GM19238 (cell line): ENCODE measurements around the gene SLC2A14.
"Not testable (repeated sequence)": the region's sequence is repeated elsewhere in the genome, so short reads cannot be mapped to it uniquely, and the experiment has no call there.

Experiments used
- DNase-seq: peaks from one replicate; pipeline ENCODE4 v3.0.0; 2011; ENCODE audit warnings: low spot score; ENCODE audit not compliant: insufficient read length

Gene SLC2A14

DNA sequence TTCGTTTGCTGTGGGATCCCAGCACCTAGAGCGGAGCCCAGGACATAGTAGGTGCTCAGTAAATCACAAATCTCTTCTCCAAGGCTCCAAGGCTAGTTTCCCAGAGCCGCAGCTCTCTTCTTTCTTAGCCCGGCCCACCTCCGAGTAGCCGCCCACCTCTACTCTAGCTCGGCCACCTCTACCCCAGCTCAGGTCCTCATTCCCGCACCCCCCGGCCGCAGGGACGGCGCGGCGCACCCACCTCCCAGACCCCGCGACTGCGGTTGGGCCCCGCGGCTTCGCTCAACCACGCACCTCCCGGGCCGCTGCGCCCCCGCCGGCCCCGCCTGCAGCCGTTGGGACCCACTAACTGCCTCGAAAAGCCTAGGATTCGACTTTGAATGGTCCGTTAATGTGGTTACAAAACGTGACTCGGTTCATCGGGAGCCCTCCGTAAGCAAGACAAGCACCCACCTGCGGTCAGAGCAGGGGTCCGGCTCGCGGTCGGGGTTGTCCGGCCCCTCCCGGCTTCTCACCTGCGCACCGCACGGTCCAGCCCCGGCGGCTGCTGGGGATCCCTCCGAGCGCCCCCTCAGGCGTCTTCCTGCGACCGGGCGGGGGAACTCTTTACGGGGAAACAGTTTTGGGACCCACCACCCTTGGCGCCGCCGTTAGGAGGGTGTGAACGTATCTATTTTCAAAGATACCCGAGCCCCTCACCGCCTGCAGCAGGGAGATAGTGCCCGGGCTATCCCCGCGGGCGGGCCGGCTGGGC is at the start of gene SLC2A14:
Gene SLC2A14 (minus strand): TSS at position 350 of the 754 bp plus-strand sequence. CDS start 3,035 bp downstream, outside the sequence.
- DNase-seq = no peak

- not testable (repeated sequence) for DNase-seq
Observed at GRCh38 chr12:7921181-7921580, 48.5 kb upstream of the SLC2A14 start.

DNA sequence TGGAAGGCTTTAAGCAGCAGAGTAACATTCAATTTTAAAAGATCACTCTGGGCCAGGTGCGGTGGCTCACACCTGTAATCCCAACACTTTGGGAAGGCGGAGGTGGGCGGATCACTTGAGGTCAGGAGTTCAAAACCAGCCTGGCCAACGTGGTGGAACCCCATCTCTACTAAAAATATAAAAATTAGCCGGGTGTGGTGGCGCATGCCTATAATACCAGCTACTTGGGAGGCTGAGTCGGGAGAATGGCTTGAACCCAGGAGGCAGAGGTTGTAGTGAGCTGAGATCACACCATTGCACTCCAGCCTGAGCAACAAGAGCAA is 45.5 kb upstream of the SLC2A14 start:
- not testable (repeated sequence) for DNase-seq

DNA sequence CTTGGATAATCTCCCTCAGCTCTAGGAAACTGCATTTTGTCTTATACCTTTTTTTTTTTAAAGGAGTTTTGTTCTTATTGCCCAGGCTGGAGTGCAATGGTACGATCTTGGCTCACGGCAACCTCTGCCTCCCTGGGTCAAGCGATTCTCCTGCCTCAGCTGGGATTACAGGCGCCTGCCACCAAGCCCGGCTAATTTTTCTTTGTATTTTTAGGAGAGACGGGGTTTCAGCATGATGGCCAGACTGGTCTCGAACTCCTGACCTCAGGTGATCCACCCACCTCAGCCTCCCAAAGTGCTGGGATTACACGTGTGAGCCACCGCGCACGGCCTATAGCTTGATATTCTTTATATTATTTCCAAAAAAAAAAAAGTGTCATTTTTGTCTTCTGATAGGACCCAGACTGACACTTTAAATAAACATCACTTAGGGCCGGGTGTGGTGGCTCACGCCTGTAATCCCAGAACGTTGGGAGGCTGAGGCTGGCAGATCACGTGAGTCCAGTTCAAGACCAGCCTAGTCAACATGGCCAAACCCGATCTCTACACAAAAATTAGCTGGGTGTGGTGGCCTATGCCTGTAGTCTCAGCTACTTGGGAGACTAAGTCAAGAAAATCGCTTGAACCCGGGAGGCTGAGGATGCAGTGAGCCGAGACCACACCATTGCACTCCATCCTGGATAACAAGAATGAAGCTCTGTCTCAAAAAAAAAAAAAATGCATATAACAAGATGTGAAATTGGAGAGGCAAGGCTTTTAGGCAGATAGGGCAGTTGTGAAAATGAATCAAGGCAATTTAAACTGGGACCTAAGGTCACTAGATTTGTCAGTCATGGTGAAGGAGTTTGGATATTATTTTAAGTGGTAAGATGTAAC is 44.9 kb upstream of the SLC2A14 start:
- DNase-seq = no peak

GRCh38 chr12:7916936-7917335 is 44.2 kb upstream of the SLC2A14 start:
- DNase-seq = no peak

GRCh38 chr12:7915661-7916403 is 43.1 kb upstream of the SLC2A14 start:
- DNase-seq = no peak

GRCh38 chr12:7910106-7910505 is 37.4 kb upstream of the SLC2A14 start:
- not testable (repeated sequence) for DNase-seq

DNA sequence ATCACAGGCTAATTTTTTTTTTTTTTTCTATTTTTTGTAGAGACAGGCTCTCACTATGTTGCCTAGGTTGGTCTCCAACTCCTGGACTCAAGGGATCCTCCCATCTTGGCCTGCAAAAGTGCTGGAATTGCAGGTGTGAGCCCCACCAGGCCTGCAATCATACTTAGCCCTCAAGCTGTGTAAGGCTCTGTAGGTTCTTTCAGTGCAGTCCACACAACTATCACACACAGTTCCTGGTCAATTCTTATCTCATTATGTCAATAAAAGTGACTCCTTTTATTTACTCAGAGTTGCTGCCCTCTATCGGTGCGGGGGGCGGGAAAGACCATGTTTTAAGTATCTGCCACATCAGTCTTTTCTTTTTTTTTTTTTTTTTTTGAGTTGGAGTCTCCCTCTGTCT is 34.3 kb upstream of the SLC2A14 start:
- DNase-seq = no peak

GRCh38 chr12:7906303-7906702 is 33.6 kb upstream of the SLC2A14 start:
- DNase-seq = not testable (repeated sequence)

DNA sequence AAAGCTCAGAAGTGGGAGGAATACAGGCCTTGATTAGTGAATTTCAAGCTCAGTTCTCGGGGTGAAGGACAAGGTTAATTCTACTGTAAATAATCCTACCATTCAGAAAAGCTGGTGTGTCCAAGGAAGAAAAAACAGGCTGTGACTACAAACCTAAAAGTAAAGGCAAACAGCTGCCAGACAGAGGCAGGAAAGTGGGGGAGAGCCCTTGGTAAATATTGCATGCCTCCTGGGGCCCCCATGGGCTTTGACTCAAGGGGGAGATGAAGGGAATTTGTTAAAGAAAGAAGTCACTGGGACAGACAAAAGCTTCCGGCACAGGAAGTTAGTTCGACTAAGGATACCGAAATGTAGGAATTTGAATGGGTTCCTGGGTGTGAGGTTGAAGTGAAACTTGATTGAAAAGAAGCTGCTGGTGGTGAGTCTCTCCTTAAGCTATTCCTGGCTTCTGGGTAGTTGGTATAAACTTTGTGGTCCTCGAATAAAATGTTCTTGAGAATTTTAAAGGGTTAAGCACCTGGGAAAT is 32.9 kb upstream of the SLC2A14 start:
- DNase-seq = not testable (repeated sequence)

- no peak for DNase-seq
Observed at GRCh38 chr12:7905071-7905470, 32.4 kb upstream of the SLC2A14 start.

DNA sequence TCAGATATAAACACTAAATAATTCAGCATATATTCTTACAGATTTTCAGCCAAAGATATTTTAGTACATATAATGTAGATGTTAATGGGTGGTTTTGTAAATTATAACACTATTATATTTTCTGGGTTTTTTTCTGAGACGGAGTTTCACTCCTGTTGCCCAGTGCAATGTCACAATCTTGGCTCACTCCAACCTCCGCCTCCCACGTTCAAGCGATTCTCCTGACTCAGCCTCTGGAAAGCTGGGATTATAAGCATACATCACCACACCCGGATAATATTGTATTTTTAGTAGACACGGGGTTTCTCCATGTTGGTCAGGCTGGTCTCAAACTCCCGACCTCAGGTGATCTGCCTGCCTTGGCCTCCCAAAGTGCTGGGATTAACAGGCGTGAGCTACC is 29.7 kb upstream of the SLC2A14 start:
- DNase-seq = not testable (repeated sequence)

- no peak for DNase-seq
Observed at GRCh38 chr12:7899755-7900154, 27.0 kb upstream of the SLC2A14 start.

DNA sequence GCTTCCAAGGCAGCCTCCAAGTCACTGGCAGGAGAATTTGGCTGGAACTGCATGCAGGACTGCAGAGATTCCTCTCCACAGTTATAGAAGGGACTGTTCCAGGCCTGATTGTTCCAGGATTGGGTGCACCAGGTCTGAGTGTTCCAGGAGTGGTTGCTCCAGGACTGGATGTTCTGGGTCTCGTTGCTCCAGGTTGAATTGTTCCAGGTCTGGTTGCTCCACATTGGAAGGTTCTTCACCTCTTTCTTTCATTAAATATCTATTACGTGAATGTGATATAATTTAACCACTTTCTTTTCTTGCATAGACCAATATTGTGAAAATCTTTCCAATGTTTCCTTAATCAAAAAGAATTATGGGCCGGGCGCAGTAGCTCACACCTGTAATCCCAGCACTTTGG is 24.0 kb upstream of the SLC2A14 start:
- DNase-seq = not testable (repeated sequence)

GRCh38 chr12:7892186-7892980 is 19.7 kb upstream of the SLC2A14 start:
- no peak for DNase-seq

- DNase-seq = no peak
Observed at GRCh38 chr12:7884689-7885088, 12.0 kb upstream of the SLC2A14 start.

DNA sequence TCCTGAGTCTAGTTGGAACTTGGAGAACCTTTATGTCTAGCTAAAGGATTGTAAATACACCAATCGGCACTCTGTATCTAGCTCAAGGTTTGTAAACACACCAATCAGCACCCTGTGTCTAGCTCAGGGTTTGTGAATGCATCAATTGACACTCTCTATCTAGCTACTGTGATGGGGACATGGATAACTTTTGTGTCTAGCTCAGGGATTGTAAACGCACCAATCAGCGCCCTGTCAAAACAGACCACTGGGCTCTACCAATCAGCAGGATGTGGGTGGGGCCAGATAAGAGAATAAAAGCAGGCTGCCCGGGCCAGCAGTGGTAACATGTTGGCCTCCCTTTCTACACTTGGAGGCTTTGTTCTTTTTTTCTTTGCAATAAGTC is 9.0 kb upstream of the SLC2A14 start:
- DNase-seq = not testable (repeated sequence)

- DNase-seq = not testable (repeated sequence)
Observed at GRCh38 chr12:7880952-7881735, 8.4 kb upstream of the SLC2A14 start.

DNA sequence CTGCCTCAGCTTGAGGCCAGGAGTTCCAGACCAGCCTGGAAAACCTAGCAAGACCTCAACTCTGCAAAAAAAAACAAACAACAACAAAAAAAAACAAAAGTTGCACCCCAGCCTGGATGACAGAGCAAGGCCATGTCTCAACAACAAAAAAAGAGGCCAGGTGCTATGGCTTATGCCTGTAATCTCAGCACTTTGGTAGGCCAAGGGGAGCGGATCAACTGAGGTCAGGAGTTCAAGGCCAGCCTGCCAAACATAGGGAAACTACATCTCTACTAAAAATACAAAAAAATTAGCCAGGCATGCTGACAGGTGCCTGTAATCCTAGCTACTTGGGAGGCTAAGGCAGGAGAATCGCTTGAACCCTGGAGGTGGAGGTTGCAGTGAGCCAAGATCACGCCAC is 6.5 kb upstream of the SLC2A14 start:
- no peak for DNase-seq

DNA sequence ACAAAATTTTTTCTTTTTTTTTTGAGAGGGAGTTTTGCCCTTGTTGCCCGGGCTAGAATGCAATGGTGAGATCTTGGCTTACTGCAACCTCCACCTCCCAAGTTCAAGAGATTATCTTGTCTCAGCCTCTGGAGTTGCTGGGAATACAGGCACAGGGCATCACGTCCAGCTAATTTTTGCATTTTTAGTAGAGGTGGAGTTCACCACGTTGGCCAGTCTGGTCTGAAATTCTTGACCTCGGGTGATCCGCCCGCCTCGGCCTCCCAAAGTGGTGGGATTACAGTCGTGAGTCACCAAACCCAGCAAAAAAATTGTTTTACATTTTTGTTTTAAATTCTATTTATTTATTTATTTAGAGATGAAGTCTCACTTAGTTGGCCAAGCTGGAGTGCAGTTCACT is 4.7 kb upstream of the SLC2A14 start:
- DNase-seq = no peak
